ENCODE data around the gene TOR1AIP1.
A peak's percentile ranks its signal among the peaks of the same experiment; 100 is the strongest.
"Not testable (repeated sequence)": the region's sequence is repeated elsewhere in the genome, so short reads cannot be mapped to it uniquely, and the experiment has no call there.

Gene TOR1AIP1

GRCh38 chr1:179938752-179939151 lies 56.7 kb downstream of the TOR1AIP1 start:
- DNase-seq: no peak

- no peak for DNase-seq
Measured at GRCh38 chr1:179939941-179940340, 57.9 kb downstream of the TOR1AIP1 start.

- no peak for DNase-seq
Measured at GRCh38 chr1:179941454-179941853, 59.4 kb downstream of the TOR1AIP1 start.

- no peak for DNase-seq
Measured at GRCh38 chr1:179950651-179951050, 68.6 kb downstream of the TOR1AIP1 start.

- DNase-seq: peak in 1 of 2 experiments; percentile 39
Measured at GRCh38 chr1:179951383-179952144, 69.5 kb downstream of the TOR1AIP1 start.

- peak; percentile 73 to 74 for DNase-seq
Measured at GRCh38 chr1:179952186-179952585, 70.1 kb downstream of the TOR1AIP1 start.

- peak; percentile 69 to 76 for DNase-seq
Measured at GRCh38 chr1:179953974-179954492, 71.9 kb downstream of the TOR1AIP1 start.

GRCh38 chr1:179954493-179955286 lies 72.6 kb downstream of the TOR1AIP1 start, which contains the start of gene CEP350:
Gene CEP350 (plus strand): TSS chr1:179954810. CDS start chr1:179986182, 31,372 bp downstream.
- peak; percentile 97 to 98 for DNase-seq

- DNase-seq: peak in 1 of 2 experiments; percentile 42
Measured at GRCh38 chr1:179955287-179955680, 73.2 kb downstream of the TOR1AIP1 start.

GRCh38 chr1:179955731-179956130 lies 73.6 kb downstream of the TOR1AIP1 start:
- peak; percentile 52 to 55 for DNase-seq

GRCh38 chr1:179958359-179958758 lies 76.3 kb downstream of the TOR1AIP1 start:
- no peak for DNase-seq

- DNase-seq: not testable (repeated sequence)
Measured at GRCh38 chr1:179962168-179962567, 80.1 kb downstream of the TOR1AIP1 start.

GRCh38 chr1:179966551-179966950 lies 84.5 kb downstream of the TOR1AIP1 start:
- DNase-seq: no peak

- no peak for DNase-seq
Measured at GRCh38 chr1:179968284-179968993, 86.4 kb downstream of the TOR1AIP1 start.

GRCh38 chr1:179968994-179969919 lies 87.2 kb downstream of the TOR1AIP1 start:
- no peak for DNase-seq

Measured in AML-193 (cell line).